GM21360 (cell line): ENCODE measurements around the gene MACROD2.
"Not testable (repeated sequence)": the region's sequence is repeated elsewhere in the genome, so short reads cannot be mapped to it uniquely, and the experiment has no call there.

ENCODE experiments used
- ATAC-seq: cut with Tn5 transposase; IDR thresholded peaks from one replicate; pipeline ENCODE4 v1.9.1; 2021; ENCODE audit warnings: mild to moderate bottlenecking, moderate library complexity; ENCODE audit not compliant: unreplicated experiment

Gene MACROD2

DNA sequence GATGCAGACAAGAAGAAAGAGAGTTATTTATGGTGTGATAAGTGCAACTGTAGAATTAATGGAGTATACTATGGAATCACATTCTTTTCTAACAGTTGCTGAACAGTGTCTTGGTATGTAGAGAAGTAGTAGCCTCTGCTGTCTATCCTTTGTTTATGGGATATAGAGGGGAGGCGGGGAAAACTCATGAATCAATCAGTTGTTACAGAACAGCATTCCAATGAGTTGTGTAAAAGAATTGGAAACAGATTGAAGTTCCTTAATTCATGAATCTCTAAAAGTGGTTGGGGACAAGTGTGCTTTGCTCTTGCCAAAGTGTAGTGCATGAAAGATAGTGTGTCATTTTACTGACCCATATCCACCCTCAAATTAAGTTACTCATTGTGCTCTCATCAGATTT lies 264.4 kb downstream of the MACROD2 start:
- ATAC-seq = no peak

DNA sequence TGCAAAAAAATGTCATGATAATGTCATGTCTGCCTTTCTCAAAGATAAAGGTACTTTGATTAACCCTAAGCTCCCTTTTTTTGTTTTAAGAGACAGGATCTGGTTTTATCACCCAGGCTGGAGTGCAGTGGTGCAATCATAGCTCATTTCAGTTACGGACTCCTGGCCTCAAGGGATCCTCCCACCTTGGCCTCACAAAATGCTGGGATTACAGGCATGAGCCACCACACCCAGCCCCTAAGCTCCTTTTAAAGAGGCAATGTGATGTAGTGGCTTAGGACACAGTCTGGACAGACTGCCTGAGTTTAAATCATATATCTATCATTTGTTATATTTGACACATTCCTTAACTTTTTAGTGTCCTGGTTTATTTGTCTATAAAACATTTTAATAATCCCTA lies 265.1 kb downstream of the MACROD2 start:
- no peak for ATAC-seq

- ATAC-seq = no peak
Measured at GRCh38 chr20:14264869-14265268, 269.6 kb downstream of the MACROD2 start.

DNA sequence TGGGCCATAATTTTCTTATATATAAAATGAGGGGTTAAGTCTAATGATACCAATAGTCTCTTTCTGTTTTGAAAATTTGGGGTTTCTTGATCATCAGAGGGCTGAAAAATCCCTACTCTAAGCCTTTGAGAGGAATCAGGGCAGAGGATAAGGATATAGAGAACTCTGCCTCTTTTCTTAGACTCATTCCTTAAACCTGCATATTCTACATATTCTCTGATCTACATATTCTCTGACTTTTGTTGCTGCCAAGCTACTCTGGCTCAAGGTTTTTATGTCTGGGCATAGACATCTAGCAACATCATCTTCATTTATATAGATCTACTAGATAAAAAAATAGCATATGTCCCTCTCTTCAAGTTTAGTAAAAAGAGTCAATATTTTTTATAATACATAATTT lies 270.9 kb downstream of the MACROD2 start:
- no peak for ATAC-seq

DNA sequence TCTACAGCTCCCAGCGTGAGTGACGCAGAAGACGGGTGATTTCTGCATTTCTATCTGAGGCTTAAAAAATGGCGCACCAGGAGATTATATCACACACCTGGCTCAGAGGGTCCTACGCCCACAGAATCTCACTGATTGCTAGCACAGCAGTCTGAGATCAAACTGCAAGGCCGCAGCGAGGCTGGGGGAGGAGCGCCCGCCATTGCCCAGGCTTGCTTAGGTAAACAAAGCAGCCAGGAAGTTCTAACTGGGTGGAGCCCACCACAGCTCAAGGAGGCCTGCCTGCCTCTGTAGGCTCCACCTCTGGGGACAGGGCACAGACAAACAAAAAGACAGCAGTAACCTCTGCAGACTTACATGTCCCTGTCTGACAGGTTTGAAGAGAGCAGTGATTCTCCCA lies 275.4 kb downstream of the MACROD2 start:
- not testable (repeated sequence) for ATAC-seq

DNA sequence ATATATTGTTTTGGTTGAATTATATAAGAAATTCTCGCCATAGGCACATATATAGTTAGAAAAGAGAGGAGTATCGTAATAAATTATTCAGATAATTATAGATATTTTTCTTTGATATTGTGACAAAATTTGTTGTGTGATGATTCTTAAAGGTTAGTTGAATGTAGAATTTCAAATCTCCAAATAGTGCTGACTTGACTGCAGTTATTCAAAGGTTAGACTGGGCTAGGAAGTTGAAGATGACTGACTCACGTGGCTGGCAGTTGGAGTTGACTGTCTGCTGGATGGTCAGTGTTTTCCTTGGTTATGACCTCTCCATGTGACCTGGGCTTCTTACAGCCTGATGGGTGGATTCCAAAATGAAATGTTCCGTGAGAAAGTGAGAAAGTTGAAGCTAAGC lies 286.8 kb downstream of the MACROD2 start:
- no peak for ATAC-seq

DNA sequence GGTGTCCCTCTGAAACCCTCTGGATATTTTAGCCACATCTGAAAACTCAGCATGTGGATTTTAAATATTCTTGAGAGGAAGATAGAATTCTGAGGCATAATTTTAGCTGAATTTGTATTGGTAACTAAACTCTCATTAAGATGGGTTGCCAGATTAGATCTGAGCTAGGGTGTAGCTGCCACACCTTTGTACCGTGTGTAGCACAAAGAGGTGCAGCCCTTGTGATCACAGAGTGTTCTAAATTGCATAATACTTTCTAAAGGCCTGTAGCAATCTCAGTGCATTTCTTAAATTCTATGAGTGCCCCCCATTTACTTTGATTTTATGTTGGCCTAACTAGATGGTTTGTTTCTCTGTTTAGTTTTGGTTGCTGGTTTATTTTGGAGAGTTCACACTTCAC lies 289.1 kb downstream of the MACROD2 start:
- no peak for ATAC-seq

DNA sequence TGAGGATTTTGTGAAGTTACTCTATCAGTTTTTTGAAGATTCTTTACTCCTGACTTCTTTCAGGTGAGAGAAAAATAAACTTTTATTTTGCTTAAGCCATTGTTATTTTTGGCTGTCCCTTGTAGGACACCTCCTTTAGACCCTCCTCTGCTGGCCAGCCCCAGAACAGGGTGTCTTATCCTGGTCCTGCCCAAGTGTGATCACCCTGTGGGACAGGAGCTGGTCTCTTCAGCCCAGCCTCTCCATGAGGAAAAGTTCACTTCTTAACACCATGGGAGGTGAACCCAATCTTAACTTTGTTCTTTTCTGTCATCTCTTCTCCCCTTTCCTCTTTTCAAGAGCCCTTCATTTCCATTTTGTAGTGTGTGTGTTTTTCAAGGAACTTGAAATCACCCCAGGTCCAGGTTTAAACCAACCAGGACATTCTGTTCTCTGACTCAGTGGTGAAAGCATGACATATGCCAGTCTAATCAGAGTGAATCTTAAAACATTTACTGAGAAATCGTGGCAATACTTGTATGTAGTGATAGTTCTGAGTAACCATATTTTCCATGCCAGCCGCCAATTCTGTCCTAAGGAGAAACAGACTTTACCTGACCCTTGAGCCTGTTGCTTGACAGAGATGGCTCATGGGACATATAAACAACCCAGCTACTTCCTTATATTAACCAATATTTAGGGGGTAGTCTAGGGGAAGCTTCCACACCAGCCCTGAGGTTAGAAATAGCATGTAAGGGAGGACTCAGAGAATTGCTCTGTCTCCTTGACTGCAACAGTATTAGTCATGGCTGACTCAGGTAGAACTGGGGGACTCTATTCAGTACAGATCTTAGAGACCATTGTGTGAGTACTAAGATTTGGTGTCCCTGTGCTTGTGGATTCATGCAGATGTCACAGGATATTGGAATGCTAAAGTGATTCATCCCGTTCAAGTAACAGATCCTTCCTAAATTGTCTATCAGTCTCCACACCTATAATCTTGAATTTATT lies 293.3 kb downstream of the MACROD2 start:
- no peak for ATAC-seq

GRCh38 chr20:14291502-14291901 lies 296.2 kb downstream of the MACROD2 start:
- no peak for ATAC-seq

GRCh38 chr20:14295238-14295637 lies 299.9 kb downstream of the MACROD2 start:
- no peak for ATAC-seq

GRCh38 chr20:14295770-14296309 lies 300.5 kb downstream of the MACROD2 start:
- ATAC-seq = no peak

DNA sequence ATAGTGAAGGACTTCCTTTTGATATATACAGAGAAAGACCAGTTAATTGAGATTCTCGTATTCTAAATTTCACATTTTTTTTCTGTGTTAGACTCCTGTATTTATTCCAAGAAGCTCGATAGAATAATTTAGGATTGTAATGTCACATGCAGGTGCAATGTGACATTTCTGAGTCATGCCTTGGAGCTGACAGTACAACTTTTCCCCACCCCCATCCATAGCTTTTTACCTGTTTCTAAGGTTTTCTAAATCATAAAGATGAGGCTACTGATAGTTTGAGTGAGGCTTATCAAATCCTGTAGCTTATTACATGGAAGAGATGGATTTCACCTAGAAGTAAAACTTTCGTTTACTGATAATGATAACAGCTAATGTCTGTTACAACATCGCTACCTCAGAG lies 304.5 kb downstream of the MACROD2 start:
- no peak for ATAC-seq

DNA sequence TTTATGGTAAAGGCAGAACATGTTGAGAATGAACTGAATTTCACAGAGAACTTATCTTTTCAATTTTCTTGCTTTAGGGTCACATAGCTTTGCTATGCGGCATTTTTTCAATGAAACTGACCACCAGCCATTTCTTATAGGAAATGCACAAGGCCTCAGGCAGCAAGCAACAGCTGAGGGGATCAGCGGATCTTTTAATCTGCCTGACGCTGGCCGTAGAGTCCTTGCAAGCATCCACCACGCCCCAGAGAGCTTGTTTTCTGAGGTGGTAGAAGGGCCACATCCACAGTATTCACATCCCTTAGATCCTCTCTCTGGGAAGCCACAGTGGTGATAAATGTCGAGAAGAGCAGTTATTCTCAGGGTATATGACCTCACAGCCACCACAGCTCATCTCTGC lies 307.8 kb downstream of the MACROD2 start:
- no peak for ATAC-seq

GRCh38 chr20:14303651-14304050 lies 308.3 kb downstream of the MACROD2 start:
- no peak for ATAC-seq

DNA sequence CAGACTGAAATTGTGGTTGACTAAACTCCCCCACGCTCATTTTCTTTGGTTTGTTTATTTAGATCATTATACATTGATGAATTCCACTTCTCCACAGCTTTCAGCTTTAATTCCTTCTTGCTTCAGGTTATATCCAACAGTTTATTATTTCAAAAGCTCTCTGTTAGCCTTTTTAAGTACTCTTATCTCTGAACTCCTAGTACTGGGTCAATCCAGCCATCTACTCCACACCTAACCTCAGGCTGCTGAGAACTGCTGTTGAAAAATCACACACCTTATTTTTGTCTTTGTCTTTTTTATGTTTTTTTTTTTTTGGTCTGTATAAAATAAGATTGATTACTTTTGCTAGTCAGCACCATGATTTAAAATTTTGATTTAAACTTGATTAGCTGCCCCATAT lies 309.2 kb downstream of the MACROD2 start:
- no peak for ATAC-seq

- ATAC-seq = no peak
Measured at GRCh38 chr20:14307956-14308355, 312.6 kb downstream of the MACROD2 start.

DNA sequence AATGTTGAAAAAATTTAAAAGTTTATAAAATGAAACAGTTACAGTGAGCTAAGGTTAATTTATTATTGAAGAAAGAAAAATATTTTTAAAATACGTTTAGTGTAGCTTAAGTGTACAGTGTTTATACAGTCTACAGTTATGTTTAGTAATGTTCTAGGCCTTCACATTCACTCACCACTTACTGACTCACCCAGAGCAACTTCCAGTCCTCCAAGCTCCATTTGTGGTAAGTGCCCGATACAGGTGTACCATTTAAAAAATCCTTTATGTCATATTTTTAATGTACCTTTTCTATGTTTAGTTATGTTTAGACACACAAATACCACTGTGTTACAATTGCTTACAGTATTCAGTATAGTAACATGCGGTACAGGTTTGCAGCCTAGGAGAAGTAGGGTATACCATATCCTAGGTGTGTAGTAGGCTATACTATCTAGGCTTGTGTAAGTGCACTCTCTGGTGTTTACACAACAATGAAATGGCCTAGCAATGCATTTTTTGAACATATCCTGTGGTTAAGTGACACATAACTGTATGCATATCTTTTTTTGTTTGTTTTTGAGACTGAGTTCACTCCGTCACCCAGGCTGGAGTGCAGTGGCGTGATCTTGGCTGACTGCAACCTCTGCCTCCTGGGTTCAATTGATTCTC lies 315.8 kb downstream of the MACROD2 start:
- ATAC-seq = no peak

DNA sequence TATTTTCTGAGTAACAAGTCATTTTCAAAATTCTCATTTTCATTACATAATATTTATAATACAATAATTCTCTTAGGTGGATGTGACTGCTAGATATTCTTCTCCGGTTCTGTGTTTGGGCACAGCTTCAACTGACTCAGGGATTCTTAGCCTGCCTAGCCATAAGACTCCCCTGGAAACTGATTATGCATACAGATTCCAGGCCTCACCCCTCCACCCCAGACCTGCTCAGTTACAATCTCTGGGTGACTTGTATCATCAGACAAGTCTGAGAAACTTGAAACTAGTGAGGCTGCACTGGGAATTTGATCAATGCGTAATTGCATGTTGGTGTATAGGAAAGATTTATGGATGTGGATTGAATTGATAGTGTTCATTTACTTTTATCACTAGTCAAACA lies 316.7 kb downstream of the MACROD2 start:
- no peak for ATAC-seq

DNA sequence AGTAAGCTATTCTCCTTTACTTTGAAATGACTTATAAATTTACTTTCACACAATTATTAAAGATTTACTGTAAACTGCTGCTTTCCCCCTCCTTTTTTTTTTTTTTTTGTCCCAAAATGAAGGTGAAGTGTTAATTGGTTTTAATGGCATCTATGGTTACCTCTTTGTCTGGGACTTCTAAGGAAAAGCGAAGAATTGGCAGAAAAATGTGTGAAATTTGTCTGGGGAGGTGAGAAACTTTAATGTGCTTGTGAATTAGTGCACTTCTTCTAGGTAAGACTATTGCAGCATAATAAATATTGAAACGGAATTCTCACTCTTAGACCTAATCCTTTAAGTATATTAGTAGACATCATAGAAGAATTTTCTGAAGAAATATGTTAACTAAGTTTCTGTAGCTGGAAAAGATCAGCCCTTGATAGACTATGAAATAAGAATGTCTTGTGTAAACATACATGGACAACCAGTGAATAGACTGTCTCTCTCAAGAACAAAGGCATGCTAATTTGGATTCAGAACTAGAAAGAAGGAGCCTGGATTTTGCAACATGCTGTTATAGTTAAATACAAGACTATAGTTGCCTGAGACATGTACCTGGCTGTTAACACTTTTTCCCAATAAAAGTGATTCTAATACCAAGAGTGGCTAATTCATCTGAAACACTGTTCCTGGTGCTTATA lies 318.2 kb downstream of the MACROD2 start:
- ATAC-seq = no peak

DNA sequence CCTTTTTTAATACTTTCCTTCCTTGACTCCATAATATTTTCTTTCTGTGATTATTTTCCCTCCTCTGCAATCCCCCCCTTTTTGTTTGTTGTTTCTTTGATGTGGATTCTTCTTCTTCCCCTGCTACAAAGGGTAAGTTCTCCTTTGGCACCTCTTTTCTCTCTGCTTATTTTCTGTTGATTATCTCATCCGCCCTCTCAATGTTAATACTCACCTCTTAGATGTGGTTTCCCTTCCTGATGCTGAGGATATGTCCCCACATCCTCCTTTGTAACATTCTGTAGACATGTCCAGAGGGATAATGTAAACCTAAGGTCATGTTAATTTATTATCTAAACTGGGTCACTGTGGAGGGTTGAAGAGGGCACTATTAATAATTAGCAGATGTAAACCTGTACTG lies 324.4 kb downstream of the MACROD2 start:
- ATAC-seq = no peak

DNA sequence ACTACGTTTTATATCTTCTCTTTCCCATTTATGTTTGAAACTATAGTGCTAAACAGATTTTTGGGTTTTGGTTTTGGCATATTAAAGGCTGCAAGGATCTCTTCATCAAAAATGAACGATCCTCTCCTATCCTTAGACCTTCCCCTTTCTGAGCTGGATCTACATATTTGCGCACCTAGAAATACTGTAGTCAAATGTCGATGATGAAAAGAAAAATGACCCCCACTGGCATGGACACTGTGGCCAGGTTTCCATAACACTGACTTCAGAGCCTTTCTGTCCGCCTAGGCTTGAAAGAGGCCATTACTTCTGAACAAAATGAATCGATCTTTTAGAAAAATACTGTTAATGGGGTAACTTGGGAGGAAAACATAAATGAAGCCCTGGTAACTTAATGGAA lies 336.3 kb downstream of the MACROD2 start:
- ATAC-seq = no peak
